Tibial nerve (tissue), 4 donors: ENCODE results near the gene SERPINB7.

ENCODE experiments used
- EP300 ChIP-seq, 2 donors: sonication (generic); formaldehyde crosslinking; IDR thresholded peaks; one replicate each; pipeline ENCODE4 v1.6.1; 2017; ENCODE audit warnings: antibody characterized with exemption in 2 of 2, mild to moderate bottlenecking in 1 of 2
- POLR2A ChIP-seq, 2 donors: fragments of 450-650 bp; IDR thresholded peaks; one replicate each; pipeline ENCODE4 v1.6.1; 2017; ENCODE audit warnings: antibody characterized with exemption in 2 of 2, mild to moderate bottlenecking in 2 of 2, moderate library complexity in 2 of 2
- TF ChIP-seq, protein P1 (sequence below), 5 experiments: fragments of 200-600 bp in 3 of 5; fragments of 450-650 bp in 2 of 5; sonication (generic) in 3 of 5; IDR thresholded peaks; one replicate each; pipeline ENCODE4 v1.5.1; 2016 to 2019; ENCODE audit warnings: antibody characterized with exemption in 5 of 5, mild to moderate bottlenecking in 3 of 5, moderate library complexity in 2 of 5

- no peak for TF ChIP-seq POLR2A (IDR thresholded peaks at IDR 0.05)
- TF ChIP-seq, protein P1, sequence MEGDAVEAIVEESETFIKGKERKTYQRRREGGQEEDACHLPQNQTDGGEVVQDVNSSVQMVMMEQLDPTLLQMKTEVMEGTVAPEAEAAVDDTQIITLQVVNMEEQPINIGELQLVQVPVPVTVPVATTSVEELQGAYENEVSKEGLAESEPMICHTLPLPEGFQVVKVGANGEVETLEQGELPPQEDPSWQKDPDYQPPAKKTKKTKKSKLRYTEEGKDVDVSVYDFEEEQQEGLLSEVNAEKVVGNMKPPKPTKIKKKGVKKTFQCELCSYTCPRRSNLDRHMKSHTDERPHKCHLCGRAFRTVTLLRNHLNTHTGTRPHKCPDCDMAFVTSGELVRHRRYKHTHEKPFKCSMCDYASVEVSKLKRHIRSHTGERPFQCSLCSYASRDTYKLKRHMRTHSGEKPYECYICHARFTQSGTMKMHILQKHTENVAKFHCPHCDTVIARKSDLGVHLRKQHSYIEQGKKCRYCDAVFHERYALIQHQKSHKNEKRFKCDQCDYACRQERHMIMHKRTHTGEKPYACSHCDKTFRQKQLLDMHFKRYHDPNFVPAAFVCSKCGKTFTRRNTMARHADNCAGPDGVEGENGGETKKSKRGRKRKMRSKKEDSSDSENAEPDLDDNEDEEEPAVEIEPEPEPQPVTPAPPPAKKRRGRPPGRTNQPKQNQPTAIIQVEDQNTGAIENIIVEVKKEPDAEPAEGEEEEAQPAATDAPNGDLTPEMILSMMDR (IDR thresholded peaks at IDR 0.05) = no peak
- TF ChIP-seq EP300 (IDR thresholded peaks at IDR 0.05) = no peak
Observed at GRCh38 chr18:63828120-63828519, 52.9 kb downstream of the SERPINB7 start.
